ENCODE data around the gene CCDC61.

GRCh38 chr19:45996933-45997332 lies 1.7 kb downstream of the CCDC61 start:
- TF ChIP-seq POLR2AphosphoS5 (IDR thresholded peaks at IDR 0.05; ENCODE audit: borderline replicate concordance, low read depth, low read length) = no peak
- no peak for TF ChIP-seq EZH2 (IDR thresholded peaks at IDR 0.05)
